ENCODE results near the gene MMD. TPM values are rescaled to one million over a fixed set of nuclear protein-coding genes. Genes with fewer than 3 reads are reported as not detected.

Gene MMD
- total RNA-seq, 1 experiment from 2014 or later = 26.9 TPM

GRCh38 chr17:55409030-55409800 is 12.4 kb downstream of the MMD start:
- Histone ChIP-seq H3K27ac (ENCODE audit: low read length) (no peak overlapping the region), H3K4me1 (ENCODE audit: control insufficient read depth, insufficient read depth, low read length) (no peaks in the 10 kb centered on the region), H3K27me3 (ENCODE audit: control insufficient read depth, insufficient read depth, low read length) (no peaks in the 10 kb centered on the region), H3K4me3 (ENCODE audit: low read depth in 2 of 2, low read length in 2 of 2) (no peak overlapping the region), H3K36me3 (ENCODE audit: control insufficient read depth, insufficient read depth, low read length) (peaks cover 7% of the 10 kb centered on the region; the same call in 1 of the 2 replicates), H3K9me3 (ENCODE audit: control insufficient read depth, insufficient read depth, low read depth, low read length) (no peaks in the 10 kb centered on the region)
- BruUV-seq (replicated peaks) = no TSS peak
- ChIA-PET POLR2A (no interaction called here), CTCF (no interaction called here)
- DNase-seq (ENCODE audit: low read depth, low spot score) = no peak
- no peak for ATAC-seq
- TF ChIP-seq SIN3A (IDR thresholded peaks at IDR 0.05; ENCODE audit: borderline replicate concordance, insufficient read depth, low read depth, low read length) (no peak), TCF7L2 (IDR thresholded peaks at IDR 0.05; ENCODE audit: low read depth, low read length) (no peak), POLR2AphosphoS5 (IDR thresholded peaks at IDR 0.05; ENCODE audit: low read depth, low read length) (no peak), CTCF (IDR thresholded peaks at IDR 0.05) (no peak), REST (IDR thresholded peaks at IDR 0.05; ENCODE audit: insufficient read depth in 1 of 2, low read depth in 2 of 2, low read length in 1 of 2) (no peak)
- intact Hi-C loops (cut with micrococcal nuclease; ENCODE audit: unreplicated experiment) (no loop called here), in situ Hi-C loops (cut with HindIII; ENCODE audit: low pct_unique_long_range_greater_than_20kb, low sequenced_read_pairs) (no loop called here)

GRCh38 chr17:55407641-55408566 is 13.7 kb downstream of the MMD start:
- in situ Hi-C loops (cut with HindIII; ENCODE audit: low pct_unique_long_range_greater_than_20kb, low sequenced_read_pairs) = no loop called here
- no peak for ATAC-seq
- H3K4me1 ChIP-seq (ENCODE audit: control insufficient read depth, insufficient read depth, low read length) = no peaks in the 10 kb centered on the region
- peaks cover 7% of the 10 kb centered on the region; the same call in 1 of the 2 replicates for H3K36me3 ChIP-seq (ENCODE audit: control insufficient read depth, insufficient read depth, low read length)
- no peak overlapping the region for H3K27ac ChIP-seq (ENCODE audit: low read length)
- CTCF ChIA-PET = no interaction called here
- H3K9me3 ChIP-seq (ENCODE audit: control insufficient read depth, insufficient read depth, low read depth, low read length) = no peaks in the 10 kb centered on the region
- BruUV-seq (replicated peaks) = no TSS peak
- TF ChIP-seq TCF7L2 (IDR thresholded peaks at IDR 0.05; ENCODE audit: low read depth, low read length) (no peak), POLR2AphosphoS5 (IDR thresholded peaks at IDR 0.05; ENCODE audit: low read depth, low read length) (no peak), SIN3A (IDR thresholded peaks at IDR 0.05; ENCODE audit: borderline replicate concordance, insufficient read depth, low read depth, low read length) (no peak), CTCF (IDR thresholded peaks at IDR 0.05) (no peak), REST (IDR thresholded peaks at IDR 0.05; ENCODE audit: insufficient read depth in 1 of 2, low read depth in 2 of 2, low read length in 1 of 2) (no peak)
- DNase-seq (ENCODE audit: low read depth, low spot score) = no peak
- H3K27me3 ChIP-seq (ENCODE audit: control insufficient read depth, insufficient read depth, low read length) = no peaks in the 10 kb centered on the region
- no peak overlapping the region for H3K4me3 ChIP-seq (ENCODE audit: low read depth in 2 of 2, low read length in 2 of 2)
- POLR2A ChIA-PET = no interaction called here
- intact Hi-C loops (cut with micrococcal nuclease; ENCODE audit: unreplicated experiment) = no loop called here
